G401 (cell line): ENCODE results near the gene TIMM9. TPM values are rescaled to one million over a fixed set of nuclear protein-coding genes. Genes with fewer than 3 reads are reported as not detected.
"Not testable (repeated sequence)": the region's sequence is repeated elsewhere in the genome, so short reads cannot be mapped to it uniquely, and the experiment has no call there.

Experiments used
- DNase-seq: peaks from one replicate; pipeline ENCODE4 v3.0.0-alpha.2; 2015; ENCODE audit warnings: low spot score
- in situ Hi-C: cut with HindIII; loops from 2 replicates; pipeline ENCODE4 v1.10.0; 2016; ENCODE audit warnings: low sequenced_read_pairs, mixed read lengths
- total RNA-seq: library from RNA; depleted of rRNA; stranded (reverse); fragments of >200 nt; shearing (Covaris generic); gene quantifications from 2 replicates; pipeline ENCODE4 v1.2.3, GENCODE V29; 2014; rRNA removed

The TIMM9 gene
- total RNA-seq, 1 experiment from 2014 or later: 90.2 TPM

- in situ Hi-C loops: no loop called here
Observed at GRCh38 chr14:58408681-58409215, 18.6 kb downstream of the TIMM9 start.

DNA sequence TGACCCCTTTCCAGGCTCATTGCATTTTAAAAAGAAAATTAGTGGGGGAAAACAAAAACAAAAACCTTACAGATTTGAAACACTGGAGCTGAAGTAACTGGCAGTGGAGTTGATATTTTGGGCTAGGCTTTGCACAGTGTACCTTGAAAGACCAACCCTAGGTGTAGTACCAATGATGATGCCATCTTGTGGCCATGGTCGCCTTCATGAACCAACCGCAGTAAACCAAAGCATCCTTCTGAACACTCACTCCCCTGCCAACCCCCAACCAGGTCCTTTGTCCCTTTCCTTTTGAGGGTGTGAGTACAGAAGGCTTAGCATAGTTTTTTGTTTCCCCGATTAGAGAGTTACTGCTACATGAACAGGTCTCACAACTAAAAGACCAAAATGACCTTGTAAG is 25.7 kb downstream of the TIMM9 start:
- in situ Hi-C loops: no loop called here
- DNase-seq: no peak

More at GRCh38 chr14:58408681-58409215, 18.6 kb downstream of the TIMM9 start:
- no peak for DNase-seq

- DNase-seq: no peak
- in situ Hi-C loops: no loop called here
Observed at GRCh38 chr14:58398895-58399294, 28.4 kb downstream of the TIMM9 start.

DNA sequence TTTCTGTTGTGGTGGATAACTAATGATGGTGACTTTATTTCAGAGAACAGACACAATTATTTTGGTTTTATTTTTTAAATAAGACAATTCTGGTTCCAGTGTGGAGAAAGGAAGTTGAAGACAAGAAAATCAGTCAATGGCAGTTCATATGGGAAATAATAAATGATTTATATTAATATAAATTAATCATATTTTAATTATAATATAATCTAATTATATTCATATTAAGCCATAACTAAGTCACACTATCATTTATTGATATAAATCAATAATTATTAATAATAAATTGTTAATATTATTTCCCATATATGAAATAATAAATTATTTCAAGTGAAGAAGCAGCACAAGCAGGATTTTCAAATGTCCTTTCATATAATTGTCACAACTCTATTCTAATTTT is 28.8 kb downstream of the TIMM9 start:
- DNase-seq: no peak
- in situ Hi-C loops: no loop called here

DNA sequence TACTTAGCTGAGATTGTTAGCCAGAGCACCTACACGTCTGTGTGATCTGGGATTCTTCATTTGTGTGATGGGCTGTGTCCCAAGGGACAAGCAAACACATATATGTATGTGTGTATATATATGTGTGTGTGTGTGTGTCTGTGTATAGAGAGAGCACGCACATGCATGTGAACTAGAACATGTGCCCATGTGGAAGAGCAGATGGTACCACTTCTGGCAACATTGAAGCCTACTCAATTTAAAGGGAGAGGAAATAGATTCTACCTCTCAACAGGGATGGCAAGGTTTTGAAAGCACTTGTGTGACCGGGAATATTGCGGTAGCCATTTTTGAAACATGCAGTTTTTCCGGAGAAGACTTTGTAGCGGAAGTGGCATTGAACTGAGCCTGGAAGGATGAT is 30.2 kb downstream of the TIMM9 start:
- in situ Hi-C loops: no loop called here
- no peak for DNase-seq

- peak; percentile 50 for DNase-seq
- in situ Hi-C loops: no loop called here
Observed at GRCh38 chr14:58395812-58396788, 31.2 kb downstream of the TIMM9 start, which contains the start of gene TOMM20L. Gene TOMM20L, plus strand, starts transcription at chr14:58395930. Its CDS starts 28 bp downstream, at chr14:58395958.

DNA sequence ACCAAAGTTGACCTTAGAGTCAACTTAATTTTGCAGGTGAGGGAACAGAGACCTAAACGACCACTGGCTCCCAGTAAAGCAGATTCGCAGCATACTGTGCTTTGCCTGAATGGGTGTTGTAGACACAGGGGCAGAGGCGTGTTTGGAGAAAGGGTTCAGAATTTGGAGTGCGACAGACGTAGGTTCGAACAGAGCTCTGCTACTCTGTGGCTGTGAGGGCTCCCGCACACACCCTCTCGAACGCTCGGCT is 31.8 kb downstream of the TIMM9 start:
- no peak for DNase-seq
- in situ Hi-C loops: no loop called here

DNA sequence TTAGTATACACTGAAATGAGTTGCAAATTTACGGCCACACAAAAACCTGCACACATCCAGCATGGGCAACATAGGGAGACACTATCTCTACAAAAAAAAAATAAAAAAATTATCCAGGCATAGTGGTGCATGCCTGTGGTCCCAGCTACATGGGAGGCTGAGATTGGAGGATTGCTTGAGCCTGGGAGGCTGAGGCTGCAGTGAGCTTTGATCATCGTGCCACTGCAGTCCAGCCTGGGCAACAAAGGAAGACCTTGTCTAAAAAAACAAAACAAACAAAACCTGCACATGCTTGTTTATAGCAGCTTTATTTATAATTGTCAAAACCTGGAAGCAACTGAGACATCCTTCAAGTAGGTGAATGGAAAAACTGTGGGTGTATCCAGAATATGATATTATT is 36.5 kb downstream of the TIMM9 start:
- DNase-seq: no peak
- in situ Hi-C loops: no loop called here

GRCh38 chr14:58376791-58377190 is 50.5 kb downstream of the TIMM9 start:
- DNase-seq: no peak
- in situ Hi-C loops: no loop called here

GRCh38 chr14:58368956-58369355 is 58.4 kb downstream of the TIMM9 start:
- no peak for DNase-seq
- in situ Hi-C loops: no loop called here

GRCh38 chr14:58367296-58367695 is 60.0 kb downstream of the TIMM9 start:
- in situ Hi-C loops: no loop called here
- no peak for DNase-seq

- in situ Hi-C loops: no loop called here
- DNase-seq: no peak
Observed at GRCh38 chr14:58364316-58364715, 63.0 kb downstream of the TIMM9 start.

DNA sequence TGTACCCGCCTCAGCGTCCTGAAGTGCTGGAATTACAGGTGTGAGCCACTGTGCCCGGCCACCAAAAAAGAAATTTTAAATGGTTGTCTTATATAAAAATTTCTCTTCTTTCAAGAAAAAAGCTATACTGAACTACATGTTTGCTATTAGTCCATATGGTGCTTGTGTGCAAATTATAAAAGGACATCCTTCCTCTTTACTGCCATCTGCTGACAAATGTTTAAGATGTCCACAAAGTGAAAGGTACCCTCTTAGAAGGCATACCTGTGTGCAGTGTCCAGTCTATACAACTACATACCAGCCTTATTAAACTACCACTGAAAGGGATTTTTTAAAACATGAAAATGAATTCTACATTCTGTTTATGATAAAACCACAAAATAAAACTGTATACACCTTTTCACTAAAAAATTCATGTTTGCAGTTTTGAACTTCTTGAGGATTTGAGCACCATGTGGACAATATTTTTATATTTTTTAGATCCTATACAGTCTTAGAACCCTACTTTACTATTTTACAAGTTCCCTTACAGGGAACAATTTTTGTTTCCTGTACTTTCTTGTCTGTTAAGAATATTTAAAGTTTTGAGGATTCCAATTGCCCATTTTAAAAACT is 64.4 kb downstream of the TIMM9 start:
- DNase-seq: peak; percentile 78
- in situ Hi-C loops: no loop called here

DNA sequence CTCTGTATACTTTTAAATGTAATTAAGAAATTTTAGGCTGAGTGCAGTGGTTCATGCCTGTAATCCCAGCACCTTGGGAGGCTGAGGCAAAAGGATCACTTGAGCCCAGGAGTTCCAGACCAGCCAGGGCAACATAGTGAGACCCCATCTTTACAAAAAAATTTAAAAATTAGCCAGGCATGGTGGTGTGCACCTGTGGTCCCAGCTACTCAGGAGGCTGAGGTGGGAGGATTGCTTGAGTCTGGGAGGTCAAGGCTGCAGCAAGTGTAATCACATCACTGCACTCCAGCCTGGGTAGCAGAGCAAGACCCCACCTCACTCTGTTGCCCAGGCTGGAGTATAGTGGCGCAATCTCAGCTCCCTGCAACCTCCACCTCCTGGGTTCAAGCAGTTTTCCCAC is 65.1 kb downstream of the TIMM9 start:
- DNase-seq, in situ Hi-C loops: not testable (repeated sequence)

Other genes with a start within 250 kb of the TIMM9 start
- gene ACTR10, start 227.4 kb downstream of the TIMM9 start, total RNA-seq: 49.2 and 56.0 TPM in 2 replicates
- 208 and 305 TPM in 2 replicates for gene PSMA3, start 182.7 kb downstream of the TIMM9 start, total RNA-seq
- gene ARID4A, start 129.0 kb downstream of the TIMM9 start, total RNA-seq: 6.9 and 8.5 TPM in 2 replicates
- not detected in 2 replicates for gene TOMM20L, start 31.6 kb downstream of the TIMM9 start, total RNA-seq
- 13.8 and 16.6 TPM in 2 replicates for gene KIAA0586, start 188 bp upstream of the TIMM9 start, total RNA-seq
- gene DACT1, start 210.4 kb upstream of the TIMM9 start, total RNA-seq: 0.03 TPM in 1 of 2 replicates, not detected in the other